Sigmoid colon (tissue), 7 donors: ENCODE measurements around the gene PLXNA4. TPM values are rescaled to one million over a fixed set of nuclear protein-coding genes. Genes with fewer than 3 reads are reported as not detected.

Experiments
- DNase-seq: peaks from one replicate; pipeline ENCODE4 v3.0.0-alpha.2; 2019
- H3K27ac ChIP-seq, 4 donors: fragments of 200-600 bp; sonication (generic); one replicate each; pipeline ENCODE4 v1.5.1; 2016 to 2019; ENCODE audit warnings: mild to moderate bottlenecking in 1 of 4
- H3K27me3 ChIP-seq, 3 donors: fragments of 200-600 bp; sonication (generic); one replicate each; pipeline ENCODE4 v1.5.1; 2019; ENCODE audit warnings: mild to moderate bottlenecking in 1 of 3
- H3K36me3 ChIP-seq, 4 donors: fragments of 200-600 bp; sonication (generic); one replicate each; pipeline ENCODE4 v1.5.1; 2016 to 2019
- H3K4me1 ChIP-seq, 4 donors: fragments of 200-600 bp; sonication (generic); one replicate each; pipeline ENCODE4 v1.5.1; 2017 to 2019
- H3K4me3 ChIP-seq, 4 donors: fragments of 200-600 bp; sonication (generic); one replicate each; pipeline ENCODE4 v1.5.1; 2017 to 2019; ENCODE audit warnings: mild to moderate bottlenecking in 2 of 4, moderate library complexity in 1 of 4
- H3K9me3 ChIP-seq, 4 donors: fragments of 200-600 bp in 3 of 4; sonication (generic) in 3 of 4; one replicate each; pipeline versions ENCODE4 v1.5.1 to v1.6.1; 2013 to 2019
- CTCF ChIP-seq, 4 experiments: fragments of 450-650 bp in 3 of 4; fragments of 200-600 bp in 1 of 4; IDR thresholded peaks; one replicate each; pipeline ENCODE4 v1.5.1; 2016 to 2019; ENCODE audit warnings: antibody characterized with exemption in 4 of 4, mild to moderate bottlenecking in 3 of 4, moderate library complexity in 2 of 4
- EP300 ChIP-seq, 4 donors: sonication (generic); formaldehyde crosslinking; IDR thresholded peaks; one replicate each; pipeline ENCODE4 v1.6.1; 2017; ENCODE audit warnings: antibody characterized with exemption in 4 of 4
- POLR2A ChIP-seq, 2 donors: fragments of 450-650 bp; IDR thresholded peaks; one replicate each; pipeline ENCODE4 v1.6.1; 2016; ENCODE audit warnings: antibody characterized with exemption in 2 of 2, mild to moderate bottlenecking in 2 of 2, moderate library complexity in 2 of 2
- POLR2AphosphoS5 ChIP-seq, 4 donors: sonication (generic); formaldehyde crosslinking; IDR thresholded peaks; one replicate each; pipeline ENCODE4 v1.6.1; 2017; ENCODE audit warnings: antibody characterized with exemption in 4 of 4
- whole genome bisulfite sequencing, 2 donors: extraction: QIAGEN DNeasy Blood & Tissue Kit; methylation state at CpG; one replicate each; pipeline ENCODE4 v1.1.7; 2013; 5-methylcytosine and 5-hydroxymethylcytosine counted together
- intact Hi-C: fragments of 100-400 bp; cut with DNase I; formaldehyde crosslinking; loops from one replicate; pipeline ENCODE4 v1.15.1; 2023
- polyA plus RNA-seq, 3 donors: library from polyadenylated mRNA; stranded (reverse); fragments of 200-250 nt; gene quantifications; one replicate each; pipeline ENCODE4 v1.2.3, GENCODE V29; 2013
- total RNA-seq, 4 donors: library from RNA; depleted of rRNA; stranded (reverse); fragments of >200 nt; gene quantifications; one replicate each; pipeline ENCODE4 v1.1.0, GENCODE V29; 2016
- donor health status: healthy with polysubstance abuse.
- donor health status: Bipolar disorder and iron deficiency.
- donor health status: healthy.

The PLXNA4 gene
- total and polyA plus RNA-seq, 7 donors = under 0.01 to 10.5 (median 3.7) TPM; not detected in 1

GRCh38 chr7:132568962-132569361 lies 7.3 kb downstream of the PLXNA4 start:
- no peak for TF ChIP-seq POLR2AphosphoS5 (IDR thresholded peaks at IDR 0.05)
- TF ChIP-seq EP300 (IDR thresholded peaks at IDR 0.05) = no peak
- TF ChIP-seq CTCF (IDR thresholded peaks at IDR 0.05) = no peak
- no peak for TF ChIP-seq POLR2A (IDR thresholded peaks at IDR 0.05)
- H3K4me3 ChIP-seq = no peak overlapping the region
- 54 to 73% methylated on average over 2 of the region's 2 CpGs for WGBS, 2 donors
- DNase-seq = no peak
- no peaks in the 10 kb centered on the region for H3K9me3 ChIP-seq
- no peak overlapping the region for H3K27ac ChIP-seq
- intact Hi-C loops = no loop called here
- no peaks in the 10 kb centered on the region for H3K36me3 ChIP-seq
- H3K27me3 ChIP-seq = peaks cover 0 to 48% (median 19%) of the 10 kb centered on the region in 3 donors
- H3K4me1 ChIP-seq = peaks cover 0 to 4% (median 0%) of the 10 kb centered on the region in 4 donors

DNA sequence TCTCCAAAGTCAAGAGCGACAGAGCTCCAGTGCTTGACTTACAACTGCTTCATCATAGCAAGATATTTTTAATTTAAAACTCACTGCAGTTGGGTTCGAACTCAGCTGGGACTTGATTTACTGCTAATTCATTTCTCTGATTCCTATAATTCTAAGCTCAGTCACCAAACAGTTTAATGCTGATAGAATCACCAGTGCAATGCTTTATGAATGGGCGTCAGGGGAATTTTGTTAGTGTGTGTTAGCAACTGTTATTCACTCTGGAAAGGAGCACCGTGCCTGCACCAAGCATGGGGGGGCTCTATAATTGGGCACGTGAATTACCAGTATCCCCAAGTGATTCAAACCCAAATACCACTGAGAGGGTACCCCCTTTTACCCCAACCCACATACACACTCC lies 10.4 kb downstream of the PLXNA4 start:
- 74 to 82% methylated on average over 5 of the region's 5 CpGs for WGBS, 2 donors
- intact Hi-C loops = no loop called here
- no peak overlapping the region for H3K27ac ChIP-seq
- TF ChIP-seq EP300 (IDR thresholded peaks at IDR 0.05) (no peak), CTCF (IDR thresholded peaks at IDR 0.05) (no peak), POLR2AphosphoS5 (IDR thresholded peaks at IDR 0.05) (no peak), POLR2A (IDR thresholded peaks at IDR 0.05) (no peak)
- H3K27me3 ChIP-seq = peaks cover 0 to 19% (median 0%) of the 10 kb centered on the region in 3 donors
- DNase-seq = no peak
- no peaks in the 10 kb centered on the region for H3K4me1 ChIP-seq
- H3K4me3 ChIP-seq = no peak overlapping the region
- no peaks in the 10 kb centered on the region for H3K9me3 ChIP-seq
- no peaks in the 10 kb centered on the region for H3K36me3 ChIP-seq

GRCh38 chr7:132565441-132565840 lies 10.8 kb downstream of the PLXNA4 start:
- no peak for TF ChIP-seq POLR2AphosphoS5 (IDR thresholded peaks at IDR 0.05)
- TF ChIP-seq POLR2A (IDR thresholded peaks at IDR 0.05) = no peak
- TF ChIP-seq EP300 (IDR thresholded peaks at IDR 0.05) = no peak
- TF ChIP-seq CTCF (IDR thresholded peaks at IDR 0.05) = no peak
- Histone ChIP-seq H3K4me1 (no peaks in the 10 kb centered on the region), H3K9me3 (no peaks in the 10 kb centered on the region), H3K36me3 (no peaks in the 10 kb centered on the region), H3K4me3 (no peak overlapping the region), H3K27me3 (peaks cover 0 to 19% (median 0%) of the 10 kb centered on the region in 3 donors), H3K27ac (no peak overlapping the region)
- 84 to 89% methylated on average over 5 of the region's 5 CpGs for WGBS, 2 donors
- intact Hi-C loops = no loop called here
- DNase-seq = no peak

DNA sequence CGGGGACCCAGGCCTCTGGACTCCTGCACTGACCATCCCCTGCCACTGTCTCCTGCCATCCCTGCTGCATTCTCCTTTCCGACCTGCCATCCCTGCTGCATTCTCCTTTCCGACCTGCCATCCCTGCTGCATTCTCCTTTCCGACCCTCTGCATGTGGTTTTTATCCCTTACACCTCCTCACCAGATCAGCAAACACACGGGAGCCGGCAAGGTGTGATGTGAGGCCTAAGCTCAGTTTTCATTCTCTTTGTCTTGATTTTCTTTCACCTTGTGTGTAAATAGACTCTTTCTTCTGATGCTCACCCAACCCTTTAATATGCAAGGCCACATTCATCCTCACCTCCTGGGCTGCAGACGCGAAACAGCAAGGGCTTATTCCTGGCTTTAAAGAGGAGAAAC lies 11.4 kb downstream of the PLXNA4 start:
- Histone ChIP-seq H3K4me1 (no peaks in the 10 kb centered on the region), H3K9me3 (no peaks in the 10 kb centered on the region), H3K4me3 (no peak overlapping the region), H3K36me3 (no peaks in the 10 kb centered on the region), H3K27ac (no peak overlapping the region), H3K27me3 (peaks cover 0 to 19% (median 0%) of the 10 kb centered on the region in 3 donors)
- TF ChIP-seq POLR2AphosphoS5 (IDR thresholded peaks at IDR 0.05) (no peak), EP300 (IDR thresholded peaks at IDR 0.05) (no peak), POLR2A (IDR thresholded peaks at IDR 0.05) (no peak)
- intact Hi-C loops = no loop called here
- DNase-seq = no peak
- 87 to 88% methylated on average over 8 of the region's 8 CpGs for WGBS, 2 donors

DNA sequence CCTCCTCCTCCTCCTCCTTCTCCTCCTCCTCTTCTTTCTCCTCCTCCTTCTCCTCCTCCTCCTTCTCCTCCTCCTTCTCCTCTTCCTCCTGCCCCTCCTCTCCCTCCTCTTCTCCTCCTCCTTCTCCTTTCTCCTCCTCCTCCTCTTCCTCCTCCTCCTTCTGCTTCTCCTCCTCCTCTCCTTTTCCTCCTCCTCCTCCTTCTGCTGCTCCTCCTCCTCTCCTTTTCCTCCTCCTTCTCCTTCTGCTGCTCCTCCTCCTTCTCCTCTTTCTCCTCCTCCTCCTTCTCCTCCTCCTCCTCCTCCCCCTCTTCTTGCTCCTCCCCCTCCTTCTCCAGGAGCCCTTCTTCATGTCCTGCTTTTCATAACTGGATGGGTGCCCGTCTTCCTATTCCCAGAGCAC lies 12.2 kb downstream of the PLXNA4 start:
- intact Hi-C loops = no loop called here
- H3K4me1 ChIP-seq = no peaks in the 10 kb centered on the region
- peaks cover 0 to 19% (median 0%) of the 10 kb centered on the region in 3 donors for H3K27me3 ChIP-seq
- no peak overlapping the region for H3K27ac ChIP-seq
- no peaks in the 10 kb centered on the region for H3K9me3 ChIP-seq
- DNase-seq = no peak
- H3K36me3 ChIP-seq = no peaks in the 10 kb centered on the region
- TF ChIP-seq POLR2A (IDR thresholded peaks at IDR 0.05) = no peak
- TF ChIP-seq EP300 (IDR thresholded peaks at IDR 0.05) = no peak
- no peak for TF ChIP-seq POLR2AphosphoS5 (IDR thresholded peaks at IDR 0.05)
- TF ChIP-seq CTCF (IDR thresholded peaks at IDR 0.05) = no peak
- no peak overlapping the region for H3K4me3 ChIP-seq
- 58 to 77% methylated on average over 1 of the region's 1 CpG for WGBS, 2 donors
